Measurements from ENCODE around the gene FAM228B.

DNA sequence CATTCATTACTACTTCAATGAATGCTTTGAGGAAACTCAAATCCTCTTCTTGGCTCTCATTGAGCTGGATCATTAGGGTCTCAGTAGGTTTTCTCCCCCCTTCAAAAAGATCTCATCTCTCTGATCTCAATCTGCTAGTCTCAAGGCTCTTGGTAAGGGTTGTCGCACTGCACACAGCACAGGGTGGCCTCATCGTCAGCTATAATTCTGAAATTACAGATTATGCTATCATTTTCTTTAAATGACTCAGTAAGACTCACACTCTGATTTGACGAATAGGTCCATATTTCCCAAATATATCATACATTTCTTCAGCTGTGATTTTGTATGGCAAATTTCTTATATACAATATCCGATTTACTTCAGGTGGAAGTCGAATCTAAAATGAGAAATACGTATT is 49.5 kb upstream of the FAM228B start:
- TF ChIP-seq, protein P1, sequence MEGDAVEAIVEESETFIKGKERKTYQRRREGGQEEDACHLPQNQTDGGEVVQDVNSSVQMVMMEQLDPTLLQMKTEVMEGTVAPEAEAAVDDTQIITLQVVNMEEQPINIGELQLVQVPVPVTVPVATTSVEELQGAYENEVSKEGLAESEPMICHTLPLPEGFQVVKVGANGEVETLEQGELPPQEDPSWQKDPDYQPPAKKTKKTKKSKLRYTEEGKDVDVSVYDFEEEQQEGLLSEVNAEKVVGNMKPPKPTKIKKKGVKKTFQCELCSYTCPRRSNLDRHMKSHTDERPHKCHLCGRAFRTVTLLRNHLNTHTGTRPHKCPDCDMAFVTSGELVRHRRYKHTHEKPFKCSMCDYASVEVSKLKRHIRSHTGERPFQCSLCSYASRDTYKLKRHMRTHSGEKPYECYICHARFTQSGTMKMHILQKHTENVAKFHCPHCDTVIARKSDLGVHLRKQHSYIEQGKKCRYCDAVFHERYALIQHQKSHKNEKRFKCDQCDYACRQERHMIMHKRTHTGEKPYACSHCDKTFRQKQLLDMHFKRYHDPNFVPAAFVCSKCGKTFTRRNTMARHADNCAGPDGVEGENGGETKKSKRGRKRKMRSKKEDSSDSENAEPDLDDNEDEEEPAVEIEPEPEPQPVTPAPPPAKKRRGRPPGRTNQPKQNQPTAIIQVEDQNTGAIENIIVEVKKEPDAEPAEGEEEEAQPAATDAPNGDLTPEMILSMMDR (conservative IDR thresholded peaks at IDR 0.05 in 1 of 2, IDR thresholded peaks at IDR 0.05 in 1 of 2; ENCODE audit: low read depth in 1 of 2, low read length in 2 of 2): no peak
- TF ChIP-seq EZH2 (IDR thresholded peaks at IDR 0.05; ENCODE audit: low read length, missing control alignments): no peak

All from fibroblast of lung (primary cell).